Esophagus muscularis mucosa (tissue), 4 donors: Measurements from ENCODE around the gene CHRNA5. TPM values are rescaled to one million over a fixed set of nuclear protein-coding genes. Genes with fewer than 3 reads are reported as not detected.
"Not testable (repeated sequence)": the region's sequence is repeated elsewhere in the genome, so short reads cannot be mapped to it uniquely, and the experiment has no call there.

ENCODE experiments used
- DNase-seq: peaks from one replicate; pipeline ENCODE4 v3.0.0-alpha.2; 2017; ENCODE audit errors: extremely low spot score
- H3K27ac ChIP-seq, 4 donors: fragments of 200-600 bp; sonication (generic); replicated peaks in 1 of 4; 1 replicate in 3 of 4; 2 replicates in 1 of 4; pipeline ENCODE4 v1.5.1; 2016 to 2019; ENCODE audit warnings: mild to moderate bottlenecking in 1 of 4
- H3K27me3 ChIP-seq, 4 donors: fragments of 200-600 bp; sonication (generic); one replicate each; pipeline versions ENCODE4 v1.5.1 to v1.6.0; 2016 to 2019
- H3K36me3 ChIP-seq, 4 donors: fragments of 200-600 bp; sonication (generic); one replicate each; pipeline ENCODE4 v1.5.1; 2016 to 2019
- H3K4me1 ChIP-seq, 4 donors: fragments of 200-600 bp; sonication (generic); one replicate each; pipeline ENCODE4 v1.5.1; 2016 to 2019
- H3K4me3 ChIP-seq, 4 donors: fragments of 200-600 bp; sonication (generic); 1 replicate in 2 of 4; 2 replicates in 2 of 4; pipeline ENCODE4 v1.5.1; 2016 to 2019; ENCODE audit warnings: mild to moderate bottlenecking in 4 of 4, moderate library complexity in 1 of 4
- H3K9me3 ChIP-seq, 4 donors: fragments of 200-600 bp; sonication (generic); 1 replicate in 3 of 4; 2 replicates in 1 of 4; pipeline ENCODE4 v1.5.1; 2016 to 2019
- EP300 ChIP-seq: sonication (generic); formaldehyde crosslinking; IDR thresholded peaks from one replicate; pipeline ENCODE4 v1.6.1; 2017; ENCODE audit warnings: antibody characterized with exemption
- POLR2A ChIP-seq: fragments of 450-650 bp; IDR thresholded peaks from one replicate; pipeline ENCODE4 v1.6.1; 2017; ENCODE audit warnings: antibody characterized with exemption, moderate library complexity, mild to moderate bottlenecking, low read depth
- POLR2AphosphoS5 ChIP-seq, 2 donors: sonication (generic); formaldehyde crosslinking; IDR thresholded peaks; one replicate each; pipeline ENCODE4 v1.6.1; 2017; ENCODE audit warnings: antibody characterized with exemption in 2 of 2
- WGBS: methylation state at CpG from one replicate; pipeline ENCODE4 v1.1.5; 2018; 5-methylcytosine and 5-hydroxymethylcytosine counted together
- intact Hi-C: fragments of 100-400 bp; cut with DNase I; formaldehyde crosslinking; loops from one replicate; pipeline ENCODE4 v1.15.1; 2023
- total RNA-seq, 4 donors: library from RNA; depleted of rRNA; stranded (reverse); fragments of >200 nt; gene quantifications; one replicate each; pipeline versions ENCODE4 v1.1.0 to v1.2.1, GENCODE V29; 2016
- TF ChIP-seq, protein P1 (sequence below), 3 experiments: fragments of 200-600 bp in 2 of 3; fragments of 450-650 bp in 1 of 3; sonication (generic) in 2 of 3; IDR thresholded peaks; one replicate each; pipeline ENCODE4 v1.5.1; 2017 to 2019; ENCODE audit warnings: antibody characterized with exemption in 3 of 3, mild to moderate bottlenecking in 2 of 3, moderate library complexity in 1 of 3

The CHRNA5 gene
- total RNA-seq, 4 donors from 2014 or later = 0.80 to 1.2 (median 0.98) TPM

DNA sequence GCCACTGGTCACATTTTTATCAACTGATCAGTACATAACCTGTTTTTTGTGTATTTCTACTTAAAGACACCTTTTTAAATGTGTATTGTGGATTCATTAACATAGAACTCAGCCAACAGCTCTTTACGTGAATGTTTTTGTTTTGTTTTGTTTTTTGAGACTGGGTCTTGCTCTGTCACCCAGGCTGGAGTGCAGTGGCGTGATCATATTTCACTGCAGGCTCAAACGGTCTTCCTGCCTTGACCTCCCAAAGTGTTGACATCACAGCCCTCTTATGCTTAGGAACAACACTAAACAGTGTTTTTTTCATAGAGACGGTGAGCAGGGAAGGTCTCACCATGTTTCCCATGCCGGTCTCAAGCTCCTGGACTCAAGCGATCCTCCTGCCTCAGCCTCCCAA, 15.1 kb upstream of the CHRNA5 start:
- intact Hi-C loops = no loop called here
- Histone ChIP-seq H3K27ac (no peak overlapping the region), H3K36me3 (peaks cover 48 to 63% (median 61%) of the 10 kb centered on the region in 4 donors), H3K9me3 (no peaks in the 10 kb centered on the region), H3K27me3 (no peaks in the 10 kb centered on the region), H3K4me3 (no peak overlapping the region), H3K4me1 (no peaks in the 10 kb centered on the region)
- no peak for TF ChIP-seq POLR2AphosphoS5 (IDR thresholded peaks at IDR 0.05)
- TF ChIP-seq POLR2A = no peak
- no peak for TF ChIP-seq EP300
- TF ChIP-seq, protein P1, sequence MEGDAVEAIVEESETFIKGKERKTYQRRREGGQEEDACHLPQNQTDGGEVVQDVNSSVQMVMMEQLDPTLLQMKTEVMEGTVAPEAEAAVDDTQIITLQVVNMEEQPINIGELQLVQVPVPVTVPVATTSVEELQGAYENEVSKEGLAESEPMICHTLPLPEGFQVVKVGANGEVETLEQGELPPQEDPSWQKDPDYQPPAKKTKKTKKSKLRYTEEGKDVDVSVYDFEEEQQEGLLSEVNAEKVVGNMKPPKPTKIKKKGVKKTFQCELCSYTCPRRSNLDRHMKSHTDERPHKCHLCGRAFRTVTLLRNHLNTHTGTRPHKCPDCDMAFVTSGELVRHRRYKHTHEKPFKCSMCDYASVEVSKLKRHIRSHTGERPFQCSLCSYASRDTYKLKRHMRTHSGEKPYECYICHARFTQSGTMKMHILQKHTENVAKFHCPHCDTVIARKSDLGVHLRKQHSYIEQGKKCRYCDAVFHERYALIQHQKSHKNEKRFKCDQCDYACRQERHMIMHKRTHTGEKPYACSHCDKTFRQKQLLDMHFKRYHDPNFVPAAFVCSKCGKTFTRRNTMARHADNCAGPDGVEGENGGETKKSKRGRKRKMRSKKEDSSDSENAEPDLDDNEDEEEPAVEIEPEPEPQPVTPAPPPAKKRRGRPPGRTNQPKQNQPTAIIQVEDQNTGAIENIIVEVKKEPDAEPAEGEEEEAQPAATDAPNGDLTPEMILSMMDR (IDR thresholded peaks at IDR 0.05) = no peak
- WGBS = 79% methylated on average over 6 of the region's 6 CpGs
- DNase-seq = no peak

DNA sequence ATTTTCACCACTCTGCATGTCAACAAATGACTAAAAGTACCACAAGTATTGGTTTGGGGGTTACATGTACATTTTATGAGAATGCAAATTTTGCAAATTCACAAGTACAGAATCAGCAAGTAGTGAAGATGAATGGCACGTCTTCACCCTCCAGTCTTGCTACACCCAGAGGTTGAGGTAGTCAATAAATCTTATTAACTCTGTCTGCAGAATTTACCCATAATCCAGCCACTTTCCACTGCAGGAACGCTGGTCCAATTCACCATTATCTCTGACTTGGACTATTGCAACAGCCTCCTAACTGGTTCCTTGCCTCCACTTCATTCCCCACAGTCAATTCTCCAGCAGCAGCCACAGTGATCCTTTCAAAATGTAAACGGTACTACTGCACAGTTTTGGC, 14.5 kb upstream of the CHRNA5 start:
- DNase-seq = no peak
- TF ChIP-seq EP300 = no peak
- TF ChIP-seq, protein P1 (IDR thresholded peaks at IDR 0.05) = no peak
- H3K36me3 ChIP-seq = peaks cover 41 to 57% (median 55%) of the 10 kb centered on the region in 4 donors
- H3K27me3 ChIP-seq = no peaks in the 10 kb centered on the region
- H3K4me1 ChIP-seq = no peaks in the 10 kb centered on the region
- no peaks in the 10 kb centered on the region for H3K9me3 ChIP-seq
- 66% methylated on average over 3 of the region's 3 CpGs for WGBS
- H3K27ac ChIP-seq = no peak overlapping the region
- H3K4me3 ChIP-seq = no peak overlapping the region
- intact Hi-C loops = no loop called here

DNA sequence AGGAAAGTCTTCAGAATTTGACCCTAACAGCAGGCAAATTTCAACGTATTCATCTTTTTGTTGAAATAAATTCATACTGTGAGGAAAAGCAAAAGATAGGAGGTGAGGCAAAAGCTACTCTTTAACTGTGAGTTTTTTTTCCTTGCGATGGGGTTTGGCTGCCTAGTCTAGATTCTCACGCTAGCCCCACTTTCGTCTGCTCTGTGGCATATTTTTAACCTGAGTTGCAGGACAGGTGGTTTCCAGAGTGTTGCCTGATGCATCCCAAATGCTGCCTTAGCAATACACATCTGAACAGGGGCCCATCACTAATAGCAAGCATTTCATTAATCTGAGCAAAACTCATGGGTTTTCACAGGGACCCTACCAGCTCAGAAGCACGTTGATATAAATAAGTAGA, 13.4 kb upstream of the CHRNA5 start:
- Histone ChIP-seq H3K9me3 (no peaks in the 10 kb centered on the region), H3K4me1 (no peaks in the 10 kb centered on the region), H3K36me3 (peaks cover 31 to 46% (median 44%) of the 10 kb centered on the region in 4 donors), H3K27ac (no peak overlapping the region), H3K4me3 (no peak overlapping the region), H3K27me3 (no peaks in the 10 kb centered on the region)
- 67% methylated on average over 5 of the region's 5 CpGs for WGBS
- TF ChIP-seq EP300 = no peak
- no peak for TF ChIP-seq POLR2AphosphoS5 (IDR thresholded peaks at IDR 0.05)
- TF ChIP-seq, protein P1 (IDR thresholded peaks at IDR 0.05) = no peak
- no peak for TF ChIP-seq POLR2A
- intact Hi-C loops = no loop called here
- no peak for DNase-seq

DNA sequence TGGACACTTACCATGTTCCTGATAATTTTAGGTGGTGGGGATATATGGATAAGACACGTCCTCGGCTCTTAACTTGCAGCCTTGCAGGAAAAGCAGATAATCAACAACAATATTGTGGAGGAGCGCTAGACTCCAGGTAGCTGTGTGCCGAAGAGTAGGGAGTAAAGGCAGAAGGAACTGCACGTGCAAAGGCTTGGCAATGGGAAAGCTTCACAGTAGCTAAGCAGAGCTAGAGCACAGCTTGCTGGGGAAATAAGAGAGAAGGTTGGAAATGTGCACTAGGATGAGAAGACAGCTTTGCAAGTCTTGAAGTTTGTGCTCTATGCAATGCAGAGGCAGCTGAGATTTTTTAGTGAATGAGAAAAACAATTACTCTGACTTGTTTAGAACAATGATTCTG, 12.7 kb upstream of the CHRNA5 start:
- Histone ChIP-seq H3K36me3 (peaks cover 24 to 39% (median 37%) of the 10 kb centered on the region in 4 donors), H3K9me3 (no peaks in the 10 kb centered on the region), H3K27ac (no peak overlapping the region), H3K4me3 (no peak overlapping the region), H3K27me3 (no peaks in the 10 kb centered on the region), H3K4me1 (no peaks in the 10 kb centered on the region)
- no peak for DNase-seq
- 69% methylated on average over 5 of the region's 5 CpGs for WGBS
- intact Hi-C loops = no loop called here
- TF ChIP-seq POLR2A (no peak), EP300 (no peak), POLR2AphosphoS5 (IDR thresholded peaks at IDR 0.05) (no peak)
- TF ChIP-seq, protein P1 (IDR thresholded peaks at IDR 0.05) = no peak

DNA sequence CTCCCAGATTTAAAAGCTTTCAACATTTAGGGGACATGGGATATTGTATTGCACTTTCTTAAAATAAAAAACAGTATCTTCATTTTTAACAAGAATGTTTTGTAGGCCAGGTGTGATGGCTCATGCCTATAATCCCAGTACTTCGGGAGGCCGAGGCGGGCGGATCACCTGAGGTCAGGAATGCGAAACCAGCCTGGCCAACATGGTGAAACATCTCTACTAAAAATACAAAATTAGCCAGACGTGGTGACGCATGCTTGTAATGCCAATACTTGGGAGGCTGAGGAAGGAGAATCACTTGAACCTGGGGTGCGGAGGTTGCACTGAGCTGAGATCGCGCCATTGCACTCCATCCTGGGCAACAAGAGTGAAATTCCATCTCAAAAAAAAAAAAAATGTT, 5.1 kb upstream of the CHRNA5 start:
- H3K36me3 ChIP-seq, H3K27me3 ChIP-seq, DNase-seq, H3K27ac ChIP-seq, H3K4me3 ChIP-seq, intact Hi-C loops, H3K4me1 ChIP-seq, H3K9me3 ChIP-seq: not testable (repeated sequence)
- 92% methylated on average over 10 of the region's 10 CpGs for WGBS
